Body of pancreas (tissue), 4 donors: Measurements from ENCODE around the gene AGPAT3. TPM values are rescaled to one million over a fixed set of nuclear protein-coding genes. Genes with fewer than 3 reads are reported as not detected.

Experiments
- ATAC-seq: fragments of 150-250 bp; one replicate; pipeline ENCODE4 v1.9.1; 2016
- DNase-seq, 4 donors: peaks; one replicate each; pipeline ENCODE4 v3.0.0-alpha.2; 2019
- H3K27ac ChIP-seq, 4 donors: fragments of 200-600 bp; sonication (generic); 1 replicate in 3 of 4; 2 replicates in 1 of 4; pipeline versions ENCODE4 v1.5.1 to v1.6.1; 2016 to 2019; ENCODE audit warnings: mild to moderate bottlenecking in 1 of 4, mixed read lengths in 1 of 4, moderate library complexity in 1 of 4
- H3K27me3 ChIP-seq, 2 donors: fragments of 200-600 bp; sonication (generic); one replicate each; pipeline ENCODE4 v1.6.0; 2016; ENCODE audit warnings: mild to moderate bottlenecking in 1 of 2
- H3K36me3 ChIP-seq, 2 donors: fragments of 200-600 bp; sonication (generic); replicated peaks in 1 of 2; 2 replicates each; pipeline ENCODE4 v1.5.1; 2016; ENCODE audit warnings: low read depth in 2 of 2; ENCODE audit not compliant: insufficient read depth in 1 of 2
- H3K4me1 ChIP-seq: fragments of 200-600 bp; sonication (generic); one replicate; pipeline ENCODE4 v1.6.0; 2016
- H3K4me3 ChIP-seq, 2 donors: fragments of 200-600 bp; sonication (generic); 1 replicate in 1 of 2; 2 replicates in 1 of 2; pipeline ENCODE4 v1.5.1; 2016 to 2019
- H3K9me3 ChIP-seq, 3 donors: fragments of 200-600 bp; sonication (generic); 1 replicate in 2 of 3; 2 replicates in 1 of 3; pipeline ENCODE4 v1.5.1; 2016
- CTCF ChIP-seq, 7 experiments: fragments of 450-650 bp in 4 of 7; fragments of 200-600 bp in 3 of 7; sonication (generic) in 3 of 7; IDR thresholded peaks; one replicate each; pipeline ENCODE4 v1.5.1; 2016 to 2019; ENCODE audit warnings: antibody characterized with exemption in 7 of 7
- POLR2A ChIP-seq, 3 donors: fragments of 450-650 bp; IDR thresholded peaks; one replicate each; pipeline ENCODE4 v1.6.1; 2016; ENCODE audit warnings: antibody characterized with exemption in 3 of 3, mild to moderate bottlenecking in 2 of 3
- WGBS, 2 donors: methylation state at CpG; one replicate each; pipeline ENCODE4 v1.1.5; 2017; 5-methylcytosine and 5-hydroxymethylcytosine counted together
- intact Hi-C: fragments of 100-400 bp; cut with DNase I; formaldehyde crosslinking; loops from one replicate; pipeline ENCODE4 v1.15.1; 2023
- total RNA-seq, 2 donors: library from RNA; depleted of rRNA; stranded (reverse); fragments of >200 nt; gene quantifications; one replicate each; pipeline ENCODE4 v1.1.0, GENCODE V29; 2016

AGPAT3 gene
- total RNA-seq, 2 donors from 2014 or later: 21.8 to 39.2 TPM

GRCh38 chr21:43834146-43834905 lies 30.7 kb upstream of the AGPAT3 start:
- DNase-seq (no peak), ATAC-seq (no peak)
- Histone ChIP-seq H3K36me3 (no peaks in the 10 kb centered on the region), H3K4me3 (no peak overlapping the region), H3K4me1 (no peaks in the 10 kb centered on the region), H3K27ac (no peak overlapping the region), H3K9me3 (no peaks in the 10 kb centered on the region), H3K27me3 (no peaks in the 10 kb centered on the region)
- intact Hi-C loops: no loop called here
- WGBS, 2 donors: 78 to 90% methylated on average over 17 to 30 of the region's 30 CpGs
- TF ChIP-seq POLR2A (IDR thresholded peaks at IDR 0.05) (no peak), CTCF (IDR thresholded peaks at IDR 0.05) (no peak)

- 60 to 68% methylated on average over 11 to 15 of the region's 15 CpGs for WGBS, 2 donors
- H3K9me3 ChIP-seq: no peaks in the 10 kb centered on the region
- H3K36me3 ChIP-seq: no peaks in the 10 kb centered on the region
- intact Hi-C loops: no loop called here
- H3K27me3 ChIP-seq: no peaks in the 10 kb centered on the region
- ATAC-seq (no peak), DNase-seq (no peak)
- TF ChIP-seq POLR2A (IDR thresholded peaks at IDR 0.05) (no peak), CTCF (IDR thresholded peaks at IDR 0.05) (no peak)
- no peak overlapping the region for H3K27ac ChIP-seq
- no peak overlapping the region for H3K4me3 ChIP-seq
- H3K4me1 ChIP-seq: no peaks in the 10 kb centered on the region
Measured at GRCh38 chr21:43835050-43835449, 30.0 kb upstream of the AGPAT3 start.

GRCh38 chr21:43835861-43836260 lies 29.2 kb upstream of the AGPAT3 start:
- H3K27ac ChIP-seq: no peak overlapping the region
- no peaks in the 10 kb centered on the region for H3K36me3 ChIP-seq
- WGBS, 2 donors: 70 to 80% methylated on average over 4 to 6 of the region's 6 CpGs
- ATAC-seq: no peak
- no peaks in the 10 kb centered on the region for H3K9me3 ChIP-seq
- intact Hi-C loops: no loop called here
- no peak for DNase-seq
- H3K4me1 ChIP-seq: no peaks in the 10 kb centered on the region
- H3K27me3 ChIP-seq: no peaks in the 10 kb centered on the region
- TF ChIP-seq POLR2A (IDR thresholded peaks at IDR 0.05) (no peak), CTCF (IDR thresholded peaks at IDR 0.05) (no peak)
- no peak overlapping the region for H3K4me3 ChIP-seq

- no peak for DNase-seq
- 65 to 69% methylated on average over 6 of the region's 6 CpGs for WGBS, 2 donors
Measured at GRCh38 chr21:43836616-43837015, 28.4 kb upstream of the AGPAT3 start.

More at GRCh38 chr21:43836616-43837015, 28.4 kb upstream of the AGPAT3 start:
- Histone ChIP-seq H3K4me1 (no peaks in the 10 kb centered on the region), H3K27me3 (no peaks in the 10 kb centered on the region), H3K4me3 (no peak overlapping the region), H3K36me3 (no peaks in the 10 kb centered on the region), H3K27ac (no peak overlapping the region), H3K9me3 (no peaks in the 10 kb centered on the region)
- intact Hi-C loops: no loop called here
- TF ChIP-seq CTCF (IDR thresholded peaks at IDR 0.05) (no peak), POLR2A (IDR thresholded peaks at IDR 0.05) (no peak)
- ATAC-seq: no peak
